ENCODE measurements around the gene NOP10. TPM values are rescaled to one million over a fixed set of nuclear protein-coding genes. Genes with fewer than 3 reads are reported as not detected.
A peak's percentile ranks its signal among the peaks of the same experiment; 100 is the strongest.

The NOP10 gene
- polyA plus RNA-seq, 1 donor (not counting 4 experiments of a cell fraction or from before 2014, with no cell fraction given): 663 TPM

GRCh38 chr15:34341381-34342212 lies 1.3 kb downstream of the NOP10 start:
- Histone ChIP-seq H3K4me2 (ENCODE audit: control insufficient read depth, extremely low read depth, insufficient read depth, low read depth, low read length) (peak overlapping the region; percentile 68), H3K27ac (ENCODE audit: control insufficient read depth, insufficient read depth, low read length) (peak overlapping the region; percentile 99)

GRCh38 chr15:34339946-34340345 lies 3.0 kb downstream of the NOP10 start:
- dilution Hi-C loops (cut with MboI; ENCODE audit: extremely low pct_ligation_motif_present, low sequenced_read_pairs): no loop called here
- H3K27ac ChIP-seq (ENCODE audit: control insufficient read depth, insufficient read depth, low read length): no peak overlapping the region
- H3K4me2 ChIP-seq (ENCODE audit: control insufficient read depth, extremely low read depth, insufficient read depth, low read depth, low read length): no peak overlapping the region
- peaks cover 25% of the 10 kb centered on the region for H3K79me2 ChIP-seq (ENCODE audit: control insufficient read depth, insufficient read depth, low read length)
- peak overlapping the region; percentile 1 for H3K9ac ChIP-seq (ENCODE audit: control insufficient read depth, extremely low read depth, insufficient read depth, low read length)
- H3K27me3 ChIP-seq (ENCODE audit: control insufficient read depth, extremely low read depth, insufficient read depth, low read length): no peaks in the 10 kb centered on the region
- TF ChIP-seq EZH2 (IDR thresholded peaks at IDR 0.05; ENCODE audit: low read length) (no peak), CTCF (optimal IDR thresholded peaks at IDR 0.05 in 1 of 3, IDR thresholded peaks at IDR 0.05 in 1 of 3, conservative IDR thresholded peaks at IDR 0.05 in 1 of 3; ENCODE audit: extremely low read depth in 1 of 3, insufficient read depth in 2 of 3, low read length in 3 of 3) (no peak)
- H4K20me1 ChIP-seq (ENCODE audit: control insufficient read depth, extremely low read depth, insufficient read depth, low read length): no peaks in the 10 kb centered on the region
- no peak overlapping the region for H3K4me3 ChIP-seq (ENCODE audit: control insufficient read depth in 2 of 3, extremely low read depth in 1 of 3, insufficient read depth in 2 of 3, low read depth in 1 of 3, low read length in 3 of 3)
- no peaks in the 10 kb centered on the region for H3K9me3 ChIP-seq (ENCODE audit: control insufficient read depth, low read depth, low read length)
- FAIRE-seq (no peak), DNase-seq (ENCODE audit: low read depth, low spot score) (no peak)
- H3K36me3 ChIP-seq (ENCODE audit: control insufficient read depth in 2 of 2, extremely low read depth in 1 of 2, insufficient read depth in 2 of 2, low read length in 2 of 2): peaks cover 5 to 7% of the 10 kb centered on the region in 2 experiments
- H2AFZ ChIP-seq (ENCODE audit: control insufficient read depth, low read length): no peak overlapping the region
- peaks cover 12% of the 10 kb centered on the region for H3K4me1 ChIP-seq (ENCODE audit: control insufficient read depth, extremely low read depth, insufficient read depth, low read length)
- H3K9me1 ChIP-seq (ENCODE audit: control insufficient read depth, extremely low read depth, insufficient read depth, low read length): peaks cover 2% of the 10 kb centered on the region

More at GRCh38 chr15:34341381-34342212, 1.3 kb downstream of the NOP10 start:
- no peak for TF ChIP-seq EZH2 (IDR thresholded peaks at IDR 0.05; ENCODE audit: low read length)
- no peak for TF ChIP-seq CTCF (optimal IDR thresholded peaks at IDR 0.05 in 1 of 3, IDR thresholded peaks at IDR 0.05 in 1 of 3, conservative IDR thresholded peaks at IDR 0.05 in 1 of 3; ENCODE audit: extremely low read depth in 1 of 3, insufficient read depth in 2 of 3, low read length in 3 of 3)
- peak overlapping the region; percentile 71 to 100 (median 99) for H3K4me3 ChIP-seq (ENCODE audit: control insufficient read depth in 2 of 3, extremely low read depth in 1 of 3, insufficient read depth in 2 of 3, low read depth in 1 of 3, low read length in 3 of 3)
- dilution Hi-C loops (cut with MboI; ENCODE audit: extremely low pct_ligation_motif_present, low sequenced_read_pairs): no loop called here
- peaks cover 25% of the 10 kb centered on the region for H3K79me2 ChIP-seq (ENCODE audit: control insufficient read depth, insufficient read depth, low read length)
- FAIRE-seq (no peak), DNase-seq (ENCODE audit: low read depth, low spot score) (no peak)
- H3K9me3 ChIP-seq (ENCODE audit: control insufficient read depth, low read depth, low read length): no peaks in the 10 kb centered on the region
- peak overlapping the region; percentile 99 for H3K9ac ChIP-seq (ENCODE audit: control insufficient read depth, extremely low read depth, insufficient read depth, low read length)
- no peak overlapping the region for H2AFZ ChIP-seq (ENCODE audit: control insufficient read depth, low read length)
- peaks cover 5 to 7% of the 10 kb centered on the region in 2 experiments for H3K36me3 ChIP-seq (ENCODE audit: control insufficient read depth in 2 of 2, extremely low read depth in 1 of 2, insufficient read depth in 2 of 2, low read length in 2 of 2)
- H4K20me1 ChIP-seq (ENCODE audit: control insufficient read depth, extremely low read depth, insufficient read depth, low read length): no peaks in the 10 kb centered on the region
- no peaks in the 10 kb centered on the region for H3K27me3 ChIP-seq (ENCODE audit: control insufficient read depth, extremely low read depth, insufficient read depth, low read length)
- H3K9me1 ChIP-seq (ENCODE audit: control insufficient read depth, extremely low read depth, insufficient read depth, low read length): peaks cover 2% of the 10 kb centered on the region
- peaks cover 12% of the 10 kb centered on the region for H3K4me1 ChIP-seq (ENCODE audit: control insufficient read depth, extremely low read depth, insufficient read depth, low read length)

All from keratinocyte (primary cell).